OCI-LY1 (cell line): Measurements from ENCODE around the gene DNAAF1.

Experiments used
- H2AFZ ChIP-seq: fragments of 200-600 bp; sonication (generic), shearing (Covaris generic); 2 replicates; pipeline ENCODE4 v1.6.0; 2014; ENCODE audit warnings: antibody characterized with exemption, mild to moderate bottlenecking, low read length
- H3F3A ChIP-seq: fragments of 200-600 bp; sonication (generic), shearing (Covaris generic); 2 replicates; pipeline ENCODE4 v1.6.0; 2014; ENCODE audit warnings: mild to moderate bottlenecking, antibody characterized with exemption, low read length, moderate library complexity; ENCODE audit not compliant: insufficient read depth
- H3K27ac ChIP-seq: fragments of 200-600 bp; sonication (generic); 2 replicates; pipeline ENCODE4 v1.5.1; 2014; ENCODE audit warnings: low read length, mixed run types, mild to moderate bottlenecking, low read depth; ENCODE audit not compliant: poor library complexity, severe bottlenecking
- H3K27me3 ChIP-seq: fragments of 200-600 bp; sonication (generic); 2 replicates; pipeline ENCODE4 v1.6.0; 2014; ENCODE audit warnings: antibody characterized with exemption, mild to moderate bottlenecking, low read length, moderate library complexity; ENCODE audit not compliant: insufficient read depth
- H3K36me3 ChIP-seq: fragments of 200-600 bp; sonication (generic); 2 replicates; pipeline ENCODE4 v1.6.1; 2014; ENCODE audit warnings: mild to moderate bottlenecking, antibody characterized with exemption, low read length, moderate library complexity, mixed read lengths; ENCODE audit not compliant: insufficient read depth
- H3K4me1 ChIP-seq: fragments of 200-600 bp; sonication (generic); 2 replicates; pipeline ENCODE4 v1.5.1; 2014; ENCODE audit warnings: mild to moderate bottlenecking, low read length, moderate library complexity; ENCODE audit not compliant: insufficient read depth, severe bottlenecking
- H3K4me2 ChIP-seq: fragments of 200-600 bp; sonication (generic), shearing (Covaris generic); 2 replicates; pipeline ENCODE4 v1.6.1; 2014; ENCODE audit warnings: low read length
- H3K4me3 ChIP-seq: fragments of 200-600 bp; sonication (generic); 2 replicates; pipeline ENCODE4 v1.5.1; 2014; ENCODE audit warnings: low read length, low read depth, mild to moderate bottlenecking, mixed read lengths; ENCODE audit not compliant: poor library complexity, severe bottlenecking
- H3K79me2 ChIP-seq: fragments of 200-600 bp; shearing (Covaris generic); 2 replicates; pipeline ENCODE4 v1.6.1; 2016; ENCODE audit warnings: mixed run types, low read length, mixed read lengths; ENCODE audit not compliant: insufficient read depth
- H3K9ac ChIP-seq: fragments of 200-600 bp; sonication (generic), shearing (Covaris generic); 2 replicates; pipeline ENCODE4 v1.6.1; 2014; ENCODE audit warnings: mild to moderate bottlenecking, low read length, mixed read lengths
- H3K9me2 ChIP-seq: fragments of 200-600 bp; sonication (generic), shearing (Covaris generic); 2 replicates; pipeline ENCODE4 v1.6.1; 2014; ENCODE audit warnings: low read depth, mild to moderate bottlenecking, low read length, mixed read lengths
- H3K9me3 ChIP-seq: fragments of 200-600 bp; shearing (Covaris generic); 2 replicates; pipeline ENCODE4 v1.6.1; 2014; ENCODE audit warnings: low read length, mixed read lengths
- H4K20me1 ChIP-seq: fragments of 200-600 bp; sonication (generic), shearing (Covaris generic); 2 replicates; pipeline ENCODE4 v1.6.0; 2016; ENCODE audit warnings: mild to moderate bottlenecking, low read length; ENCODE audit not compliant: insufficient read depth
- EZH2 ChIP-seq: fragments of 200-600 bp; sonication (generic), shearing (Covaris generic); IDR thresholded peaks from 2 replicates; pipeline ENCODE4 v1.8.0; 2017; ENCODE audit warnings: borderline replicate concordance, mixed run types, mild to moderate bottlenecking, antibody characterized with exemption, low read length, moderate library complexity, mixed read lengths
- TF ChIP-seq, protein P1 (sequence below): fragments of 200-600 bp; sonication (generic), shearing (Covaris generic); IDR thresholded peaks from 2 replicates; pipeline ENCODE4 v1.5.1; 2017; ENCODE audit warnings: mild to moderate bottlenecking, antibody characterized with exemption, low read length, moderate library complexity, mixed read lengths

The DNAAF1 gene

DNA sequence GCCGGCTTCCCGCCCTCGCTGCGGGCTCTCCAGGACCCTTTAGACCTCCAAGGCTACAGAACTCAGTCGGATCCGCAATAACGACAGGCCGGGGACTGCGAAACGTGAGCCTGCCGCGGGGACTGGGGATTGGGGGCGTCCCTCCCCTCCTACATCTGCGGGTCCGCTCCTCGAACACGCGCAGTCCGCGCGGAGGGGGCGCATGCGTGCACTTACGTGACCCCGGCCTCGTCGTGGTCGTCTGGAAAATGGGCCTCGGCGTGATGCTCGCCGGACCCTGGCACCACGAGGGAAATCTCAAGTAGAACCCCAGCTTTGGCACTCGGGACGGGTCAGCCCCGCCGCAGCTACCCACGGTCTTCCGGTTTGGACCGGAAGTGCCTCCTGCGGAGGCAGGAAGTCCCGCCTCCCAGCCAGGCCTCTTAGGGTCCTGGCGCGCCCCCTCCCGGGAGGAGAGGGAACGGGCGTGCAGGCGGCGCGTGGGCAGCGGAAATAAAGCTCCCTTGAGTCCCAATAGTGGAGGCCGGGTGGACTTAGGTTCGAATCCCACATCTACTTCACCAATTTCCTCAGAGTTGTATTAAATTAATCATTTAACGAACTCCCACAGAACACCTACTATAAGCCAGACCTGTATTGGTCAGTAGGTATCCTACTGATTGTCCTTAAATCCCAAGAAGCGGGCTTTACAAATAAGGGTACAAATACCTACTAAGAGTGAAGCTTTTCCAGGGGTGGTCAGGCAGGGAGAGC is 41.8 kb downstream of the DNAAF1 start, which contains the start of gene TAF1C:
Gene TAF1C (minus strand): TSS at position 373 of the 753 bp plus-strand sequence. CDS start 2,069 bp downstream, outside the sequence.
- Histone ChIP-seq H3K9me3 (no peaks in the 10 kb centered on the region), H3K27me3 (no peaks in the 10 kb centered on the region), H3K9ac (peak within 1 kb of the TSS; percentile 78), H3F3A (no peaks in the 10 kb centered on the region), H3K4me2 (peak within 1 kb of the TSS; percentile 57), H3K36me3 (peaks cover 26% of the 10 kb centered on the region), H3K27ac (no peak within 1 kb of the TSS), H2AFZ (peak within 1 kb of the TSS; percentile 95), H4K20me1 (no peaks in the 10 kb centered on the region), H3K4me3 (peak within 1 kb of the TSS; percentile 78), H3K9me2 (no peaks in the 10 kb centered on the region), H3K79me2 (0 out of 2 replicates have a peak, but pooled peaks cover 7% of the 10 kb centered on the region), H3K4me1 (peaks cover 11% of the 10 kb centered on the region)
- TF ChIP-seq EZH2, result no peak
- TF ChIP-seq, protein P1, sequence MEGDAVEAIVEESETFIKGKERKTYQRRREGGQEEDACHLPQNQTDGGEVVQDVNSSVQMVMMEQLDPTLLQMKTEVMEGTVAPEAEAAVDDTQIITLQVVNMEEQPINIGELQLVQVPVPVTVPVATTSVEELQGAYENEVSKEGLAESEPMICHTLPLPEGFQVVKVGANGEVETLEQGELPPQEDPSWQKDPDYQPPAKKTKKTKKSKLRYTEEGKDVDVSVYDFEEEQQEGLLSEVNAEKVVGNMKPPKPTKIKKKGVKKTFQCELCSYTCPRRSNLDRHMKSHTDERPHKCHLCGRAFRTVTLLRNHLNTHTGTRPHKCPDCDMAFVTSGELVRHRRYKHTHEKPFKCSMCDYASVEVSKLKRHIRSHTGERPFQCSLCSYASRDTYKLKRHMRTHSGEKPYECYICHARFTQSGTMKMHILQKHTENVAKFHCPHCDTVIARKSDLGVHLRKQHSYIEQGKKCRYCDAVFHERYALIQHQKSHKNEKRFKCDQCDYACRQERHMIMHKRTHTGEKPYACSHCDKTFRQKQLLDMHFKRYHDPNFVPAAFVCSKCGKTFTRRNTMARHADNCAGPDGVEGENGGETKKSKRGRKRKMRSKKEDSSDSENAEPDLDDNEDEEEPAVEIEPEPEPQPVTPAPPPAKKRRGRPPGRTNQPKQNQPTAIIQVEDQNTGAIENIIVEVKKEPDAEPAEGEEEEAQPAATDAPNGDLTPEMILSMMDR, result peak; percentile 95

DNA sequence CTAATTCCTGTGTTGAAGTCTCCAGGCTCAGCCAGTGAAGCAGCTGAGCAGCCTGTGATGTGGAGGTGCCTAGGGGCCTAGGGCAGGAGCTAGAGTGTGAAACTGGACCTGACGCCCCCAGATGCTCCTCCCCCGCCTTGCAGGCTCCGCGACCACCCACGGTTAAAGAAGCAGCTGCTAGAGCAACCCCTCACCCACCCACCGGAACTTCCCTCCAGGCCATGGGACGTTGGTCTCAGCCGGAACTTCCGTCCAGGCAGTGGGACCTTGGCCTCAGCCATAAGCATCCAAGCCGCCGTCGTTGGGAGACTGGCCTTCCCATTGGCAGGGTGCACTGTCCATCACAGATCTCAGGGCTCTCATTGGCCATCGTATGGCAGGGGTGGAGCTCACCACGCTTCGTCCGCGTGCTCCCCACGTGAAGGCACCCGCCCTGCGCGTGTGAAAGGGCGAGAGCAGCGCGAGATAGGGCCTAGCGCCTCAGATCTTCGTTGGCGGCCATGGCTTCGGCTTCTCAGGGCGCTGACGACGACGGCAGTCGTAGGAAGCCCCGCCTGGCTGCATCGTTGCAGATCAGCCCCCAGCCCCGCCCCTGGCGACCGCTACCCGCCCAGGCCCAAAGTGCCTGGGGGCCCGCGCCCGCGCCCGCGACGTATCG is 45.8 kb downstream of the DNAAF1 start, which contains the start of gene ADAD2:
Gene ADAD2 (plus strand): TSS at position 427 of the 658 bp plus-strand sequence. CDS start 74 bp downstream, at position 501.
- Histone ChIP-seq H2AFZ (no peak within 1 kb of the TSS), H3K4me1 (peaks cover 23% of the 10 kb centered on the region), H3K9ac (no peak within 1 kb of the TSS), H3K4me2 (no peak within 1 kb of the TSS), H3K9me2 (no peaks in the 10 kb centered on the region), H3F3A (no peaks in the 10 kb centered on the region), H3K27me3 (0 out of 2 replicates have a peak, but pooled peaks cover 2% of the 10 kb centered on the region), H3K27ac (no peak within 1 kb of the TSS), H3K4me3 (no peak within 1 kb of the TSS), H3K79me2 (0 out of 2 replicates have a peak, but pooled peaks cover 4% of the 10 kb centered on the region), H3K36me3 (no peaks in the 10 kb centered on the region), H3K9me3 (no peaks in the 10 kb centered on the region), H4K20me1 (no peaks in the 10 kb centered on the region)
- no peak for TF ChIP-seq EZH2
- TF ChIP-seq, protein P1, result no peak

DNA sequence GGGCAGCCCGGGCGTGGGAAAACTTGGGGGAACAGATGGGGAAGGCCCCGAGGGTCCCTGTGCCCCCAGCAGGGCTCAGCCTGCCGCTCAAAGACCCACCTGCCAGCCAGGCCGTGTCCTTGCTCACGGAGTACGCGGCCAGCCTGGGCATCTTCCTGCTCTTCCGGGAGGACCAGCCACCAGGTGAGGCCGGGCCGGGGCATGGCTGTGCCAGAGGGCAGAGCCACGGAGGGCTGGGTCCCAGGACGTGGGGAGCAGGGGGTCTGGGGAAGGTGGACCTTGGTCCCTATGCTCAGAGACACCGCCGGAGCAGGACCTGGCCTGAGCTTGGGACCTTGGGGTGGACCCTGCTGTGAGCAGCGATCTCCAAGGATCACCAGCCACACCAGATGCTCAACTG is 46.4 kb downstream of the DNAAF1 start:
- Histone ChIP-seq H3K4me1 (peaks cover 19% of the 10 kb centered on the region), H3K9me2 (no peaks in the 10 kb centered on the region), H3K9ac (no peak overlapping the region), H2AFZ (no peak overlapping the region), H4K20me1 (no peaks in the 10 kb centered on the region), H3K79me2 (no peaks in the 10 kb centered on the region), H3K27me3 (0 out of 2 replicates have a peak, but pooled peaks cover 4% of the 10 kb centered on the region), H3F3A (no peaks in the 10 kb centered on the region), H3K36me3 (no peaks in the 10 kb centered on the region), H3K27ac (no peak overlapping the region), H3K4me3 (no peak overlapping the region), H3K9me3 (no peaks in the 10 kb centered on the region), H3K4me2 (no peak overlapping the region)
- TF ChIP-seq, protein P1, result no peak
- TF ChIP-seq EZH2, result no peak
